GM23338 (cell line): ENCODE results near the gene NAA15. TPM values are rescaled to one million over a fixed set of nuclear protein-coding genes. Genes with fewer than 3 reads are reported as not detected.

Experiments
- CREB1 ChIP-seq: fragments of 250-450 bp; sonication (Bioruptor Pico); IDR thresholded peaks from 2 replicates; pipeline ENCODE4 v1.5.0; 2020; ENCODE audit warnings: low read depth, mild to moderate bottlenecking, moderate library complexity
- ZNF331 ChIP-seq: fragments of 250-450 bp; sonication (Bioruptor Pico); IDR thresholded peaks from 2 replicates; pipeline ENCODE4 v1.5.0; 2020; ENCODE audit warnings: low read depth, mild to moderate bottlenecking, moderate library complexity
- polyA plus RNA-seq: library from polyadenylated mRNA; unstranded; fragments of >200 nt; fragmentation: Nextera tagmentation; extraction: Ambion mirVana; gene quantifications from 2 replicates; pipeline ENCODE4 v1.2.1, GENCODE V29; 2016
- total RNA-seq: library from RNA; depleted of rRNA; stranded (reverse); fragments of >200 nt; shearing (Covaris generic); gene quantifications from 2 replicates; pipeline ENCODE4 v1.2.3, GENCODE V29; 2014
- TF ChIP-seq, protein P1 (sequence below): fragments of 250-450 bp; sonication (Bioruptor Pico); IDR thresholded peaks from 2 replicates; pipeline ENCODE4 v1.5.0; 2020; ENCODE audit warnings: mild to moderate bottlenecking, moderate library complexity
- TF ChIP-seq, protein P2 (sequence below), 2 experiments: fragments of 200-600 bp in 1 of 2; sonication (generic) in 1 of 2; conservative IDR thresholded peaks; 2 replicates each; pipeline versions ENCODE4 v1.5.1 to v1.6.1; 2016 to 2017; ENCODE audit warnings: antibody characterized with exemption in 2 of 2, low read depth in 2 of 2, mild to moderate bottlenecking in 2 of 2, moderate library complexity in 1 of 2
- TF ChIP-seq, protein P3 (sequence below): IDR thresholded peaks from 2 replicates; pipeline ENCODE4 v1.6.1; 2016; ENCODE audit warnings: antibody characterized with exemption

Gene NAA15
- total and polyA plus RNA-seq, 2 experiments from 2014 or later: 80.1 to 101 TPM

DNA sequence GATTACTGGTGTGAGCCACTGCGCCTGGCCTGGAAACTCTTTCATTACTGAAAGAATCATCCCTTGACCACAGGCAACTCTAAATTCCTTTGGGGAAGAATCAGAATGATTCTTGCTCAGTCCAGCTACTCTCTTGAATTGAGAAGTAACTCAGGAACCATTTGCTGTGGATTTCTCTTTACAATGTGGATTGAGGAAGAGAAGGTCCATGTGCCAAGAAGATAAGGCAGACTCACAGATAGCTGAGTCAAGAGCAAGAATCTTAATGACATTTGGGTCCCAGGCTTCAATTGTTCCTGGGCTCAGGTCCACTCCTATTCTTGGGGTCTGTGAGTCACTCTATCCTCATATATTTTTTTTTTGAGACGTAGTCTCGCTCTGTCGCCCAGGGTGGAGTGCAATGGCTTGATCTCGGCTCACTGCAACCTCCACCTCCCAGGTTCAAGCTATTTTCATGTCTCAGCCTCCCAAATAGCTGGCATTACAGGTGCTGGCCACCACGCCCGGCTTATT lies 15.1 kb upstream of the NAA15 start (continued):
- TF ChIP-seq, protein P1, sequence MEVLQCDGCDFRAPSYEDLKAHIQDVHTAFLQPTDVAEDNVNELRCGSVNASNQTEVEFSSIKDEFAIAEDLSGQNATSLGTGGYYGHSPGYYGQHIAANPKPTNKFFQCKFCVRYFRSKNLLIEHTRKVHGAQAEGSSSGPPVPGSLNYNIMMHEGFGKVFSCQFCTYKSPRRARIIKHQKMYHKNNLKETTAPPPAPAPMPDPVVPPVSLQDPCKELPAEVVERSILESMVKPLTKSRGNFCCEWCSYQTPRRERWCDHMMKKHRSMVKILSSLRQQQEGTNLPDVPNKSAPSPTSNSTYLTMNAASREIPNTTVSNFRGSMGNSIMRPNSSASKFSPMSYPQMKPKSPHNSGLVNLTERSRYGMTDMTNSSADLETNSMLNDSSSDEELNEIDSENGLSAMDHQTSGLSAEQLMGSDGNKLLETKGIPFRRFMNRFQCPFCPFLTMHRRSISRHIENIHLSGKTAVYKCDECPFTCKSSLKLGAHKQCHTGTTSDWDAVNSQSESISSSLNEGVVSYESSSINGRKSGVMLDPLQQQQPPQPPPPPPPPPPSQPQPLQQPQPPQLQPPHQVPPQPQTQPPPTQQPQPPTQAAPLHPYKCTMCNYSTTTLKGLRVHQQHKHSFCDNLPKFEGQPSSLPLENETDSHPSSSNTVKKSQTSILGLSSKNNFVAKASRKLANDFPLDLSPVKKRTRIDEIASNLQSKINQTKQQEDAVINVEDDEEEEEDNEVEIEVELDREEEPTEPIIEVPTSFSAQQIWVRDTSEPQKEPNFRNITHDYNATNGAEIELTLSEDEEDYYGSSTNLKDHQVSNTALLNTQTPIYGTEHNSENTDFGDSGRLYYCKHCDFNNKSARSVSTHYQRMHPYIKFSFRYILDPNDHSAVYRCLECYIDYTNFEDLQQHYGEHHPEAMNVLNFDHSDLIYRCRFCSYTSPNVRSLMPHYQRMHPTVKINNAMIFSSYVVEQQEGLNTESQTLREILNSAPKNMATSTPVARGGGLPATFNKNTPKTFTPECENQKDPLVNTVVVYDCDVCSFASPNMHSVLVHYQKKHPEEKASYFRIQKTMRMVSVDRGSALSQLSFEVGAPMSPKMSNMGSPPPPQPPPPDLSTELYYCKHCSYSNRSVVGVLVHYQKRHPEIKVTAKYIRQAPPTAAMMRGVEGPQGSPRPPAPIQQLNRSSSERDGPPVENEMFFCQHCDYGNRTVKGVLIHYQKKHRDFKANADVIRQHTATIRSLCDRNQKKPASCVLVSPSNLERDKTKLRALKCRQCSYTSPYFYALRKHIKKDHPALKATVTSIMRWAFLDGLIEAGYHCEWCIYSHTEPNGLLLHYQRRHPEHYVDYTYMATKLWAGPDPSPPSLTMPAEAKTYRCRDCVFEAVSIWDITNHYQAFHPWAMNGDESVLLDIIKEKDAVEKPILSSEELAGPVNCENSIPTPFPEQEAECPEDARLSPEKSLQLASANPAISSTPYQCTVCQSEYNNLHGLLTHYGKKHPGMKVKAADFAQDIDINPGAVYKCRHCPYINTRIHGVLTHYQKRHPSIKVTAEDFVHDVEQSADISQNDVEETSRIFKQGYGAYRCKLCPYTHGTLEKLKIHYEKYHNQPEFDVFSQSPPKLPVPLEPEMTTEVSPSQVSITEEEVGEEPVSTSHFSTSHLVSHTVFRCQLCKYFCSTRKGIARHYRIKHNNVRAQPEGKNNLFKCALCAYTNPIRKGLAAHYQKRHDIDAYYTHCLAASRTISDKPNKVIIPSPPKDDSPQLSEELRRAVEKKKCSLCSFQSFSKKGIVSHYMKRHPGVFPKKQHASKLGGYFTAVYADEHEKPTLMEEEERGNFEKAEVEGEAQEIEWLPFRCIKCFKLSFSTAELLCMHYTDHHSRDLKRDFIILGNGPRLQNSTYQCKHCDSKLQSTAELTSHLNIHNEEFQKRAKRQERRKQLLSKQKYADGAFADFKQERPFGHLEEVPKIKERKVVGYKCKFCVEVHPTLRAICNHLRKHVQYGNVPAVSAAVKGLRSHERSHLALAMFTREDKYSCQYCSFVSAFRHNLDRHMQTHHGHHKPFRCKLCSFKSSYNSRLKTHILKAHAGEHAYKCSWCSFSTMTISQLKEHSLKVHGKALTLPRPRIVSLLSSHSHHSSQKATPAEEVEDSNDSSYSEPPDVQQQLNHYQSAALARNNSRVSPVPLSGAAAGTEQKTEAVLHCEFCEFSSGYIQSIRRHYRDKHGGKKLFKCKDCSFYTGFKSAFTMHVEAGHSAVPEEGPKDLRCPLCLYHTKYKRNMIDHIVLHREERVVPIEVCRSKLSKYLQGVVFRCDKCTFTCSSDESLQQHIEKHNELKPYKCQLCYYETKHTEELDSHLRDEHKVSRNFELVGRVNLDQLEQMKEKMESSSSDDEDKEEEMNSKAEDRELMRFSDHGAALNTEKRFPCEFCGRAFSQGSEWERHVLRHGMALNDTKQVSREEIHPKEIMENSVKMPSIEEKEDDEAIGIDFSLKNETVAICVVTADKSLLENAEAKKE (CRISPR knock-in tag): no peak
- TF ChIP-seq, protein P2, sequence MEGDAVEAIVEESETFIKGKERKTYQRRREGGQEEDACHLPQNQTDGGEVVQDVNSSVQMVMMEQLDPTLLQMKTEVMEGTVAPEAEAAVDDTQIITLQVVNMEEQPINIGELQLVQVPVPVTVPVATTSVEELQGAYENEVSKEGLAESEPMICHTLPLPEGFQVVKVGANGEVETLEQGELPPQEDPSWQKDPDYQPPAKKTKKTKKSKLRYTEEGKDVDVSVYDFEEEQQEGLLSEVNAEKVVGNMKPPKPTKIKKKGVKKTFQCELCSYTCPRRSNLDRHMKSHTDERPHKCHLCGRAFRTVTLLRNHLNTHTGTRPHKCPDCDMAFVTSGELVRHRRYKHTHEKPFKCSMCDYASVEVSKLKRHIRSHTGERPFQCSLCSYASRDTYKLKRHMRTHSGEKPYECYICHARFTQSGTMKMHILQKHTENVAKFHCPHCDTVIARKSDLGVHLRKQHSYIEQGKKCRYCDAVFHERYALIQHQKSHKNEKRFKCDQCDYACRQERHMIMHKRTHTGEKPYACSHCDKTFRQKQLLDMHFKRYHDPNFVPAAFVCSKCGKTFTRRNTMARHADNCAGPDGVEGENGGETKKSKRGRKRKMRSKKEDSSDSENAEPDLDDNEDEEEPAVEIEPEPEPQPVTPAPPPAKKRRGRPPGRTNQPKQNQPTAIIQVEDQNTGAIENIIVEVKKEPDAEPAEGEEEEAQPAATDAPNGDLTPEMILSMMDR (conservative IDR thresholded peaks at IDR 0.05; ENCODE audit: low read depth in 2 of 2): no peak
- TF ChIP-seq, protein P3, sequence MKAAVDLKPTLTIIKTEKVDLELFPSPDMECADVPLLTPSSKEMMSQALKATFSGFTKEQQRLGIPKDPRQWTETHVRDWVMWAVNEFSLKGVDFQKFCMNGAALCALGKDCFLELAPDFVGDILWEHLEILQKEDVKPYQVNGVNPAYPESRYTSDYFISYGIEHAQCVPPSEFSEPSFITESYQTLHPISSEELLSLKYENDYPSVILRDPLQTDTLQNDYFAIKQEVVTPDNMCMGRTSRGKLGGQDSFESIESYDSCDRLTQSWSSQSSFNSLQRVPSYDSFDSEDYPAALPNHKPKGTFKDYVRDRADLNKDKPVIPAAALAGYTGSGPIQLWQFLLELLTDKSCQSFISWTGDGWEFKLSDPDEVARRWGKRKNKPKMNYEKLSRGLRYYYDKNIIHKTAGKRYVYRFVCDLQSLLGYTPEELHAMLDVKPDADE: no peak
- TF ChIP-seq CREB1 (CRISPR knock-in tag): no peak
- TF ChIP-seq ZNF331: no peak
